NCI-H1930 (cell line): ENCODE measurements around the gene CSTB.

Source experiments
- DNase-seq, 2 experiments: peaks; one replicate each; lab custom pipeline; 2025; lab: John Stamatoyannopoulos, UW

Gene CSTB

GRCh38 chr21:43731476-43731875 is 44.6 kb downstream of the CSTB start:
- no peak for DNase-seq

- no peak for DNase-seq
These were observed 47.4 kb downstream of the CSTB start for GRCh38 chr21:43728467-43729390.

DNA sequence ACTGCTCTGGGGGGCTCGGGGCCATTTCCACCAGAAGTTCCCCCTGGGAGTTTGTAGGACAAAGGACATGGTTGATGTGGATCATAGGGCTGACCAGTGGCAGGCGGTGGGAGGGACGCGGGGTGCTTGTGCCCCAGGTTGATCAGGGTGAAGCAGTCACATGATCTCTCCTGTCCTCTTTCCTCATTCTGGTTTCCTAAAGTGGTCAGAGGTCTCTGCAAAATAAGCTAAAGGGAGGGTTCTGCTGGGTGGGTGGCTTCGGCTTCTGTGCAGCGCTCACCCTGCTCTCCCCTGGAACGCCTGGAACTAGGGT is 48.0 kb downstream of the CSTB start:
- no peak for DNase-seq

DNA sequence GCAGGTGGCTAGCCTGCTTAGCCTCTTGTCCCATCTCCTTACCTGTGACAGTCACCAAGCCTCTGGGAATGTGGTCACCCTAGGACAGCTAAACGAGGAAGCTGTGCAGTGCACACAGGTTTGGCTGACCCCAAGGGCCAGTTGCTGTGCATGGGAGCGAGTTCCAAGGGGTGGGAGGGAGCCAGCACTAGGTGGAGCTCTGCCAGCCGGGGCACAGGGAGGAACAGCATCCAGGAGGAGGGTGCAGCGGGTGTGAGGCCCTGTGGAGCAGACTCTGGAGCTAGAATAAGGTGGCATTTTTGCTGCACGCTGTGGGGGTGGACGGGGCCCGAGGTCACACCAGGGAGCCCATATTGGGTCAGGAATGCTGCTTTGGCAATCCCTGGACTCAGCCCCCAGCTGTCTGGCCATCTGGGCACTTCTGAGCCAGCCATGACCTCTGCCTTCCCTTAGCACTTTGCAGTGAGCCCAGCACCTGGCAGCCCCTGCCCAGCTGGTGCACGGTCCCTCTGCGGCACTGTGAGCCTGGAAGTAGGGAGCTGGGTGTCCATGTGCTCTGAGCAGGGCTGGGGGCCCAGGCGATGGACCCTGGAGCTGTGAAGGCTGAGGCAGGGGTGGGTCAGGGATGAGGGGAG is 48.5 kb downstream of the CSTB start:
- DNase-seq: no peak

- no peak for DNase-seq
These were observed 49.2 kb downstream of the CSTB start for GRCh38 chr21:43726686-43727518.
